ENCODE measurements around the gene MYOCOS. TPM values are rescaled to one million over a fixed set of nuclear protein-coding genes. Genes with fewer than 3 reads are reported as not detected.
"Not testable (repeated sequence)": the region's sequence is repeated elsewhere in the genome, so short reads cannot be mapped to it uniquely, and the experiment has no call there.

MYOCOS gene
- total RNA-seq, 1 experiment from 2014 or later, result not detected

GRCh38 chr1:171600862-171601261 is 21.2 kb upstream of the MYOCOS start:
- ATAC-seq (no peak), DNase-seq (no peak)
- Histone ChIP-seq H3K4me3 (ENCODE audit: low read length) (no peak overlapping the region), H3K4me1 (ENCODE audit: insufficient read depth, low read length) (no peaks in the 10 kb centered on the region), H3K79me2 (ENCODE audit: low read length) (no peaks in the 10 kb centered on the region), H3K27ac (ENCODE audit: low read length) (no peak overlapping the region), H3K36me3 (ENCODE audit: low read depth, low read length) (peaks cover 4% of the 10 kb centered on the region; the same call in 1 of the 2 replicates), H4K20me1 (ENCODE audit: low read length) (no peaks in the 10 kb centered on the region), H3K27me3 (ENCODE audit: low read length) (no peaks in the 10 kb centered on the region), H3F3A (ENCODE audit: low read length, unreplicated experiment) (peaks cover 7% of the 10 kb centered on the region), H3K9me3 (ENCODE audit: low read length) (no peaks in the 10 kb centered on the region), H2AFZ (ENCODE audit: low read length) (no peak overlapping the region), H3K9me2 (replicated peaks; ENCODE audit: low read length) (no peaks in the 10 kb centered on the region), H3K9ac (ENCODE audit: low read length) (no peak overlapping the region), H3K4me2 (ENCODE audit: low read length) (no peak overlapping the region)
- ChIA-PET CTCF (no interaction called here), POLR2A (ENCODE audit: unreplicated experiment) (no interaction called here)
- intact Hi-C loops (cut with micrococcal nuclease), result no loop called here
- BruUV-seq (replicated peaks), result no TSS peak
- TF ChIP-seq CTCF (conservative IDR thresholded peaks at IDR 0.05; ENCODE audit: low read depth, low read length) (no peak), EZH2phosphoT487 (IDR thresholded peaks at IDR 0.05; ENCODE audit: borderline replicate concordance, low read length) (no peak), EZH2 (IDR thresholded peaks at IDR 0.05; ENCODE audit: low read length, unreplicated experiment) (no peak)

GRCh38 chr1:171603042-171603441 is 19.0 kb upstream of the MYOCOS start:
- H3K36me3 ChIP-seq (ENCODE audit: low read depth, low read length); H3K4me2 ChIP-seq (ENCODE audit: low read length); DNase-seq; BruUV-seq (replicated peaks); H3K4me1 ChIP-seq (ENCODE audit: insufficient read depth, low read length); H3K9me2 ChIP-seq (replicated peaks; ENCODE audit: low read length); H3K9ac ChIP-seq (ENCODE audit: low read length); ATAC-seq; H3K27ac ChIP-seq (ENCODE audit: low read length); H3K4me3 ChIP-seq (ENCODE audit: low read length); H4K20me1 ChIP-seq (ENCODE audit: low read length); H3K79me2 ChIP-seq (ENCODE audit: low read length); H3K27me3 ChIP-seq (ENCODE audit: low read length); H3F3A ChIP-seq (ENCODE audit: low read length, unreplicated experiment); intact Hi-C loops (cut with micrococcal nuclease); CTCF ChIA-PET; H3K9me3 ChIP-seq (ENCODE audit: low read length); POLR2A ChIA-PET (ENCODE audit: unreplicated experiment); H2AFZ ChIP-seq (ENCODE audit: low read length): not testable (repeated sequence)

GRCh38 chr1:171606402-171606941 is 15.6 kb upstream of the MYOCOS start:
- Histone ChIP-seq H3F3A (ENCODE audit: low read length, unreplicated experiment) (no peaks in the 10 kb centered on the region), H3K27ac (ENCODE audit: low read length) (no peak overlapping the region), H3K36me3 (ENCODE audit: low read depth, low read length) (no peaks in the 10 kb centered on the region), H3K9me2 (replicated peaks; ENCODE audit: low read length) (no peaks in the 10 kb centered on the region), H3K79me2 (ENCODE audit: low read length) (no peaks in the 10 kb centered on the region), H2AFZ (ENCODE audit: low read length) (no peak overlapping the region), H3K9ac (ENCODE audit: low read length) (no peak overlapping the region), H3K9me3 (ENCODE audit: low read length) (no peaks in the 10 kb centered on the region), H3K4me3 (ENCODE audit: low read length) (no peak overlapping the region), H3K4me1 (ENCODE audit: insufficient read depth, low read length) (no peaks in the 10 kb centered on the region), H4K20me1 (ENCODE audit: low read length) (no peaks in the 10 kb centered on the region), H3K4me2 (ENCODE audit: low read length) (no peak overlapping the region), H3K27me3 (ENCODE audit: low read length) (no peaks in the 10 kb centered on the region)
- intact Hi-C loops (cut with micrococcal nuclease), result no loop called here
- no peak for ATAC-seq
- ChIA-PET CTCF (interaction anchor here (0.6 kb wide), 1 partner anchor 44 kb away, joined by 4 read pairs; no protein-coding TSS in a partner anchor), POLR2A (ENCODE audit: unreplicated experiment) (no interaction called here)
- no TSS peak for BruUV-seq (replicated peaks)
- no peak for DNase-seq
- TF ChIP-seq CTCF (conservative IDR thresholded peaks at IDR 0.05; ENCODE audit: low read depth, low read length) (no peak), EZH2 (IDR thresholded peaks at IDR 0.05; ENCODE audit: low read length, unreplicated experiment) (no peak), EZH2phosphoT487 (IDR thresholded peaks at IDR 0.05; ENCODE audit: borderline replicate concordance, low read length) (no peak)
